Measurements from ENCODE around the gene AGAP1.

The AGAP1 gene

GRCh38 chr2:235511187-235511661, 17.4 kb downstream of the AGAP1 start:
- DNase-seq, result peak; percentile 41

- no peak for DNase-seq
Measured at GRCh38 chr2:235511751-235512698, 18.2 kb downstream of the AGAP1 start.

GRCh38 chr2:235512699-235513053, 18.8 kb downstream of the AGAP1 start:
- DNase-seq, result no peak

GRCh38 chr2:235513984-235514626, 20.3 kb downstream of the AGAP1 start:
- no peak for DNase-seq

GRCh38 chr2:235514627-235515363, 21.0 kb downstream of the AGAP1 start:
- DNase-seq, result no peak

GRCh38 chr2:235515364-235515742, 21.5 kb downstream of the AGAP1 start:
- no peak for DNase-seq

- no peak for DNase-seq
Measured at GRCh38 chr2:235515821-235516220, 22.0 kb downstream of the AGAP1 start.

- DNase-seq, result no peak
Measured at GRCh38 chr2:235516257-235516656, 22.4 kb downstream of the AGAP1 start.

GRCh38 chr2:235518322-235519090, 24.7 kb downstream of the AGAP1 start:
- DNase-seq, result no peak

GRCh38 chr2:235520787-235521186, 26.9 kb downstream of the AGAP1 start:
- DNase-seq, result no peak

- no peak for DNase-seq
Measured at GRCh38 chr2:235521844-235522243, 28.0 kb downstream of the AGAP1 start.

GRCh38 chr2:235523021-235523420, 29.2 kb downstream of the AGAP1 start:
- no peak for DNase-seq

GRCh38 chr2:235523486-235524150, 29.8 kb downstream of the AGAP1 start:
- DNase-seq, result no peak

GRCh38 chr2:235526166-235526565, 32.3 kb downstream of the AGAP1 start:
- DNase-seq, result no peak

- DNase-seq, result no peak
Measured at GRCh38 chr2:235527806-235528469, 34.1 kb downstream of the AGAP1 start.

- no peak for DNase-seq
Measured at GRCh38 chr2:235529621-235530020, 35.8 kb downstream of the AGAP1 start.

- DNase-seq, result no peak
Measured at GRCh38 chr2:235530735-235531134, 36.9 kb downstream of the AGAP1 start.

GRCh38 chr2:235532307-235532706, 38.5 kb downstream of the AGAP1 start:
- no peak for DNase-seq

- DNase-seq, result no peak
Measured at GRCh38 chr2:235533198-235533597, 39.4 kb downstream of the AGAP1 start.

- no peak for DNase-seq
Measured at GRCh38 chr2:235533616-235534385, 40.0 kb downstream of the AGAP1 start.
